Right atrium auricular region (tissue), 2 donors: ENCODE data around the gene CCDC197. TPM values are rescaled to one million over a fixed set of nuclear protein-coding genes. Genes with fewer than 3 reads are reported as not detected.

Source experiments
- DNase-seq: peaks from one replicate; pipeline ENCODE4 v3.0.0-alpha.2; 2019; ENCODE audit warnings: low spot score
- H3K27ac ChIP-seq, 2 donors: fragments of 200-600 bp; sonication (generic); 1 replicate in 1 of 2; 2 replicates in 1 of 2; pipeline ENCODE4 v1.5.1; 2016 to 2019
- H3K27me3 ChIP-seq, 2 donors: fragments of 200-600 bp; sonication (generic); one replicate each; pipeline versions ENCODE4 v1.5.1 to v1.6.0; 2017 to 2019
- H3K36me3 ChIP-seq: fragments of 200-600 bp; sonication (generic); one replicate; pipeline ENCODE4 v1.5.1; 2016
- H3K4me1 ChIP-seq, 2 donors: fragments of 200-600 bp; sonication (generic); one replicate each; pipeline versions ENCODE4 v1.5.1 to v1.6.0; 2017 to 2019
- H3K4me3 ChIP-seq, 2 donors: fragments of 200-600 bp; sonication (generic); 1 replicate in 1 of 2; 2 replicates in 1 of 2; pipeline ENCODE4 v1.5.1; 2017 to 2019; ENCODE audit warnings: mild to moderate bottlenecking in 1 of 2, moderate library complexity in 1 of 2
- H3K9me3 ChIP-seq, 2 donors: fragments of 200-600 bp; sonication (generic); one replicate each; pipeline ENCODE4 v1.5.1; 2019
- CTCF ChIP-seq, 2 donors: fragments of 200-600 bp; sonication (generic); IDR thresholded peaks; one replicate each; pipeline ENCODE4 v1.5.1; 2019; ENCODE audit warnings: antibody characterized with exemption in 2 of 2
- total RNA-seq, 2 donors: library from RNA; depleted of rRNA; stranded (reverse); fragments of >200 nt; gene quantifications; one replicate each; pipeline ENCODE4 v1.1.0, GENCODE V29; 2016

Gene CCDC197
- total RNA-seq, 2 donors from 2014 or later = not detected

GRCh38 chr14:93969082-93969828 is 27.8 kb upstream of the CCDC197 start:
- no peak overlapping the region for H3K4me3 ChIP-seq
- DNase-seq = no peak

GRCh38 chr14:93970585-93970964 is 26.5 kb upstream of the CCDC197 start:
- TF ChIP-seq CTCF (IDR thresholded peaks at IDR 0.05) = peak in 1 of 2 donors; percentile 17
- Histone ChIP-seq H3K27me3 (no peaks in the 10 kb centered on the region), H3K27ac (peak overlapping the region; percentile 49 to 88), H3K36me3 (peaks cover 4% of the 10 kb centered on the region), H3K4me3 (peak overlapping the region; percentile 4 to 34), H3K4me1 (peaks cover 0 to 64% of the 10 kb centered on the region in 2 donors), H3K9me3 (no peaks in the 10 kb centered on the region)
- DNase-seq = no peak

More at GRCh38 chr14:93969082-93969828, 27.8 kb upstream of the CCDC197 start:
- Histone ChIP-seq H3K36me3 (peaks cover 5% of the 10 kb centered on the region), H3K9me3 (no peaks in the 10 kb centered on the region), H3K4me1 (peaks cover 0 to 75% of the 10 kb centered on the region in 2 donors), H3K27ac (peak overlapping the region; percentile 57 to 88), H3K27me3 (no peaks in the 10 kb centered on the region)
- no peak for TF ChIP-seq CTCF (IDR thresholded peaks at IDR 0.05)

- no peak for TF ChIP-seq CTCF (IDR thresholded peaks at IDR 0.05)
- H3K27me3 ChIP-seq = no peaks in the 10 kb centered on the region
- H3K36me3 ChIP-seq = peaks cover 4% of the 10 kb centered on the region
- peak overlapping the region; percentile 49 to 88 for H3K27ac ChIP-seq
- H3K4me1 ChIP-seq = peaks cover 0 to 63% of the 10 kb centered on the region in 2 donors
- H3K4me3 ChIP-seq = peak overlapping the region; percentile 4 to 34
- no peak for DNase-seq
- H3K9me3 ChIP-seq = no peaks in the 10 kb centered on the region
Measured at GRCh38 chr14:93970965-93971634, 26.0 kb upstream of the CCDC197 start.

- H3K4me1 ChIP-seq = peaks cover 0 to 64% of the 10 kb centered on the region in 2 donors
- H3K36me3 ChIP-seq = peaks cover 4% of the 10 kb centered on the region
- DNase-seq = no peak
- TF ChIP-seq CTCF (IDR thresholded peaks at IDR 0.05) = no peak
- no peaks in the 10 kb centered on the region for H3K27me3 ChIP-seq
- H3K27ac ChIP-seq = peak overlapping the region; percentile 49 to 88
- no peak overlapping the region for H3K4me3 ChIP-seq
- H3K9me3 ChIP-seq = no peaks in the 10 kb centered on the region
Measured at GRCh38 chr14:93971635-93972027, 25.5 kb upstream of the CCDC197 start.

- Histone ChIP-seq H3K36me3 (peaks cover 4% of the 10 kb centered on the region), H3K4me1 (peaks cover 0 to 63% of the 10 kb centered on the region in 2 donors), H3K27me3 (no peaks in the 10 kb centered on the region), H3K27ac (peak overlapping the region; percentile 86 to 88), H3K4me3 (no peak overlapping the region), H3K9me3 (no peaks in the 10 kb centered on the region)
- TF ChIP-seq CTCF (IDR thresholded peaks at IDR 0.05) = no peak
- no peak for DNase-seq
Measured at GRCh38 chr14:93972618-93973205, 24.4 kb upstream of the CCDC197 start.
